Neural cell (in vitro differentiated cells): ENCODE measurements around the gene RALGPS2.

Experiments
- EP300 ChIP-seq: fragments of 450-650 bp; conservative IDR thresholded peaks from 2 replicates; pipeline ENCODE4 v1.6.1; 2014; ENCODE audit warnings: antibody characterized with exemption, mild to moderate bottlenecking, moderate library complexity; ENCODE audit not compliant: poor library complexity, severe bottlenecking
- EZH2 ChIP-seq: fragments of 200-600, 300-800 bp; shearing (Covaris generic), sonication (generic); IDR thresholded peaks from 2 replicates; pipeline ENCODE4 v1.6.1; 2014; ENCODE audit warnings: antibody characterized with exemption, low read length, borderline replicate concordance, mild to moderate bottlenecking; ENCODE audit not compliant: insufficient read depth, poor library complexity, severe bottlenecking
- MXI1 ChIP-seq: fragments of 450-650 bp; conservative IDR thresholded peaks from 2 replicates; pipeline ENCODE4 v1.6.1; 2014; ENCODE audit warnings: antibody characterized with exemption, mild to moderate bottlenecking; ENCODE audit not compliant: poor library complexity, severe bottlenecking
- POLR2AphosphoS5 ChIP-seq: IDR thresholded peaks from 2 replicates; pipeline ENCODE4 v1.6.1; 2012
- RAD21 ChIP-seq: fragments of 450-650 bp; conservative IDR thresholded peaks from 2 replicates; pipeline ENCODE4 v1.6.1; 2014; ENCODE audit warnings: antibody characterized with exemption, mild to moderate bottlenecking, moderate library complexity
- TF ChIP-seq, protein P1 (sequence below): IDR thresholded peaks from 2 replicates; pipeline ENCODE4 v1.6.1; 2012; ENCODE audit warnings: borderline replicate concordance
- TF ChIP-seq, protein P2 (sequence below): fragments of 450-650 bp; IDR thresholded peaks from 2 replicates; pipeline ENCODE4 v1.5.1; 2014; ENCODE audit warnings: antibody characterized with exemption, mild to moderate bottlenecking, moderate library complexity; ENCODE audit not compliant: poor library complexity, severe bottlenecking

DNA sequence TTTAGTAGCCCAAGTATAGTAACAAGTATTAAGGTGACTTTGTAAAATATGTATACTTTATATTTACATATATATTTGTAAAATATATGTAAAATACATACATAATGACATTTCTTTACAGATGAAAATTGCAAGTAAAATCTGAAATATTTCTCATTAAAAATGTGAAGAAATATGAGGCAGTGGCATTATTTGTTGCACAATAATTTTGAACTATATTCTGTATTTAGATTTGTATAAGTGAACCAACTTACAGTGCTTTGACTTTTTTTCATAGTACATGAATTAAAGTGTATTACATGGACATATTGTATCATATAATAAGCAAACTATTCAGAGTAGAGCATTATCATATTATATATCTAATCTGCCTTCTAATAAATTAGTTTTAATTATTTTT is 85.5 kb downstream of the RALGPS2 start:
- TF ChIP-seq, protein P1, sequence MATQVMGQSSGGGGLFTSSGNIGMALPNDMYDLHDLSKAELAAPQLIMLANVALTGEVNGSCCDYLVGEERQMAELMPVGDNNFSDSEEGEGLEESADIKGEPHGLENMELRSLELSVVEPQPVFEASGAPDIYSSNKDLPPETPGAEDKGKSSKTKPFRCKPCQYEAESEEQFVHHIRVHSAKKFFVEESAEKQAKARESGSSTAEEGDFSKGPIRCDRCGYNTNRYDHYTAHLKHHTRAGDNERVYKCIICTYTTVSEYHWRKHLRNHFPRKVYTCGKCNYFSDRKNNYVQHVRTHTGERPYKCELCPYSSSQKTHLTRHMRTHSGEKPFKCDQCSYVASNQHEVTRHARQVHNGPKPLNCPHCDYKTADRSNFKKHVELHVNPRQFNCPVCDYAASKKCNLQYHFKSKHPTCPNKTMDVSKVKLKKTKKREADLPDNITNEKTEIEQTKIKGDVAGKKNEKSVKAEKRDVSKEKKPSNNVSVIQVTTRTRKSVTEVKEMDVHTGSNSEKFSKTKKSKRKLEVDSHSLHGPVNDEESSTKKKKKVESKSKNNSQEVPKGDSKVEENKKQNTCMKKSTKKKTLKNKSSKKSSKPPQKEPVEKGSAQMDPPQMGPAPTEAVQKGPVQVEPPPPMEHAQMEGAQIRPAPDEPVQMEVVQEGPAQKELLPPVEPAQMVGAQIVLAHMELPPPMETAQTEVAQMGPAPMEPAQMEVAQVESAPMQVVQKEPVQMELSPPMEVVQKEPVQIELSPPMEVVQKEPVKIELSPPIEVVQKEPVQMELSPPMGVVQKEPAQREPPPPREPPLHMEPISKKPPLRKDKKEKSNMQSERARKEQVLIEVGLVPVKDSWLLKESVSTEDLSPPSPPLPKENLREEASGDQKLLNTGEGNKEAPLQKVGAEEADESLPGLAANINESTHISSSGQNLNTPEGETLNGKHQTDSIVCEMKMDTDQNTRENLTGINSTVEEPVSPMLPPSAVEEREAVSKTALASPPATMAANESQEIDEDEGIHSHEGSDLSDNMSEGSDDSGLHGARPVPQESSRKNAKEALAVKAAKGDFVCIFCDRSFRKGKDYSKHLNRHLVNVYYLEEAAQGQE: no peak
- TF ChIP-seq, protein P2, sequence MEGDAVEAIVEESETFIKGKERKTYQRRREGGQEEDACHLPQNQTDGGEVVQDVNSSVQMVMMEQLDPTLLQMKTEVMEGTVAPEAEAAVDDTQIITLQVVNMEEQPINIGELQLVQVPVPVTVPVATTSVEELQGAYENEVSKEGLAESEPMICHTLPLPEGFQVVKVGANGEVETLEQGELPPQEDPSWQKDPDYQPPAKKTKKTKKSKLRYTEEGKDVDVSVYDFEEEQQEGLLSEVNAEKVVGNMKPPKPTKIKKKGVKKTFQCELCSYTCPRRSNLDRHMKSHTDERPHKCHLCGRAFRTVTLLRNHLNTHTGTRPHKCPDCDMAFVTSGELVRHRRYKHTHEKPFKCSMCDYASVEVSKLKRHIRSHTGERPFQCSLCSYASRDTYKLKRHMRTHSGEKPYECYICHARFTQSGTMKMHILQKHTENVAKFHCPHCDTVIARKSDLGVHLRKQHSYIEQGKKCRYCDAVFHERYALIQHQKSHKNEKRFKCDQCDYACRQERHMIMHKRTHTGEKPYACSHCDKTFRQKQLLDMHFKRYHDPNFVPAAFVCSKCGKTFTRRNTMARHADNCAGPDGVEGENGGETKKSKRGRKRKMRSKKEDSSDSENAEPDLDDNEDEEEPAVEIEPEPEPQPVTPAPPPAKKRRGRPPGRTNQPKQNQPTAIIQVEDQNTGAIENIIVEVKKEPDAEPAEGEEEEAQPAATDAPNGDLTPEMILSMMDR: no peak
- TF ChIP-seq POLR2AphosphoS5 (no peak), EP300 (no peak), MXI1 (no peak), EZH2 (no peak), RAD21 (no peak)
